CD4-positive, alpha-beta T cell (primary cell): ENCODE results near the gene FSCB. TPM values are rescaled to one million over a fixed set of nuclear protein-coding genes. Genes with fewer than 3 reads are reported as not detected.

ENCODE experiments used
- ATAC-seq: fragments of 200-7000 bp; cut with Tn5 transposase; one replicate; pipeline ENCODE4 v1.10.0; 2022; ENCODE audit warnings: mild to moderate bottlenecking; ENCODE audit not compliant: poor library complexity
- CTCF ChIA-PET: fragments of 350-600 bp; sonication (Branson Sonifier 250); formaldehyde crosslinking; loops from one replicate; lab custom pipeline; 2021; ENCODE audit warnings: antibody characterized with exemption, inconsistent platforms; lab: Charles Lee
- POLR2A ChIA-PET: fragments of 350-600 bp; sonication (Branson Sonifier 250); formaldehyde crosslinking; loops from one replicate; lab custom pipeline; 2021; ENCODE audit warnings: antibody characterized with exemption, inconsistent platforms; lab: Charles Lee
- DNase-seq, 14 experiments: peaks; one replicate each; pipeline ENCODE4 v3.0.0-alpha.2; 2013 to 2020; ENCODE audit warnings: mixed read lengths in 2 of 14
- H3K27ac ChIP-seq, 2 donors: one replicate each; pipeline versions ENCODE4 v1.5.1 to v1.7.0; 2013; ENCODE audit warnings: low read length in 2 of 2, low read depth in 1 of 2, mild to moderate bottlenecking in 1 of 2
- H3K27me3 ChIP-seq, 2 experiments: 1 replicate in 1 of 2; 2 replicates in 1 of 2; pipeline versions ENCODE4 v1.6.1 to v1.7.0; 2013; ENCODE audit warnings: low read length in 2 of 2, control low read depth in 1 of 2, mild to moderate bottlenecking in 1 of 2, moderate library complexity in 1 of 2; ENCODE audit not compliant: insufficient read depth in 2 of 2, control insufficient read depth in 1 of 2
- H3K36me3 ChIP-seq: one replicate; pipeline ENCODE4 v1.6.1; 2013; ENCODE audit warnings: low read length, control low read depth; ENCODE audit not compliant: insufficient read depth
- H3K4me1 ChIP-seq: one replicate; pipeline ENCODE4 v1.6.1; 2013; ENCODE audit warnings: low read length, control low read depth; ENCODE audit not compliant: insufficient read depth
- H3K4me3 ChIP-seq: one replicate; pipeline ENCODE4 v1.5.1; 2013; ENCODE audit warnings: mild to moderate bottlenecking, low read length, moderate library complexity
- H3K9me3 ChIP-seq, 2 experiments: 1 replicate in 1 of 2; 2 replicates in 1 of 2; pipeline versions ENCODE4 v1.6.1 to v1.7.0; 2013; ENCODE audit warnings: low read length in 2 of 2, mild to moderate bottlenecking in 2 of 2, control low read depth in 1 of 2, moderate library complexity in 1 of 2; ENCODE audit not compliant: control insufficient read depth in 1 of 2, insufficient read depth in 1 of 2
- H3K27ac Mint-ChIP-seq: one replicate; pipeline ENCODE4 v1.8.0; 2020; ENCODE audit warnings: mixed read lengths
- H3K27me3 Mint-ChIP-seq: one replicate; pipeline ENCODE4 v1.8.0; 2021; ENCODE audit warnings: mixed read lengths
- H3K36me3 Mint-ChIP-seq: one replicate; pipeline ENCODE4 v1.8.0; 2021; ENCODE audit warnings: low read depth, mixed read lengths
- H3K4me1 Mint-ChIP-seq: one replicate; pipeline ENCODE4 v1.8.0; 2021; ENCODE audit warnings: low read depth, mixed read lengths
- H3K4me3 Mint-ChIP-seq: one replicate; pipeline ENCODE4 v1.8.0; 2020; ENCODE audit warnings: mild to moderate bottlenecking, mixed read lengths
- H3K9me3 Mint-ChIP-seq: one replicate; pipeline ENCODE4 v1.8.0; 2020; ENCODE audit warnings: mixed read lengths
- CTCF ChIP-seq: fragments of 200-600 bp; IDR thresholded peaks from one replicate; pipeline ENCODE4 v1.8.0; 2022; ENCODE audit warnings: antibody characterized with exemption, mild to moderate bottlenecking
- intact Hi-C, 2 experiments: fragments of 100-400 bp; cut with DNase I in 1 of 2; cut with micrococcal nuclease in 1 of 2; formaldehyde crosslinking; loops; one replicate each; pipeline versions ENCODE4 v1.15.1 to v1.9.0; 2023 to 2025; cut with DNase I, micrococcal nuclease
- total RNA-seq, 174 experiments: library from RNA in 2 of 174; stranded (reverse) in 2 of 174; gene quantifications; one replicate each; pipeline ENCODE4 v1.2.3 and lab custom pipeline; 2021 to 2026

Gene FSCB
- total RNA-seq, 2 experiments from 2014 or later = not detected

DNA sequence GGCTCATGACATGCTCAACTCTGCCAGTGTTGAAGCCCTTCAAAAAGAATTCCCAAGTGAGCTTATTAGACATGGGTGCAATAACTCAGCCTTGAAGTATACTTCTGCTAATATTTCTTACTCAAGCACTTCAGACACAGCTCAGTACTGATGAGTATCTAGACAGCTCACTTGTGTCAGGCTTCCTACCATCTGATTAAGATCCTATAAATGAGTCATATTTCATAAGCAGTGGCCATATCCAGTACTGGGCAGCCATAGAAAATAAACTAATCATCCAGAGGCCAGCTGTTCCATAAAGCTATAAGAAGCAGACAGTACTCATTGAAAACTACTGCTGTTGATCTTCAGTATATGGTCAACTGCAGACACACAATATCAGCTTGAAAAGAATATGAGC is 12.9 kb downstream of the FSCB start:
- Mint-ChIP-seq H3K9me3 (peaks cover 10% of the 10 kb centered on the region), H3K4me3 (no peak overlapping the region), H3K27me3 (no peaks in the 10 kb centered on the region), H3K4me1 (no peaks in the 10 kb centered on the region), H3K27ac (no peak overlapping the region), H3K36me3 (no peaks in the 10 kb centered on the region)
- POLR2A ChIA-PET = no interaction called here
- H3K4me3 ChIP-seq = no peak overlapping the region
- CTCF ChIA-PET = no interaction called here
- H3K27ac ChIP-seq = no peak overlapping the region
- H3K4me1 ChIP-seq = no peaks in the 10 kb centered on the region
- DNase-seq (no peak), ATAC-seq (no peak)
- intact Hi-C loops = no loop called here
- no peaks in the 10 kb centered on the region for H3K36me3 ChIP-seq
- H3K27me3 ChIP-seq = no peaks in the 10 kb centered on the region
- H3K9me3 ChIP-seq = peaks cover 0 to 5% of the 10 kb centered on the region in 2 experiments
- no peak for TF ChIP-seq CTCF

DNA sequence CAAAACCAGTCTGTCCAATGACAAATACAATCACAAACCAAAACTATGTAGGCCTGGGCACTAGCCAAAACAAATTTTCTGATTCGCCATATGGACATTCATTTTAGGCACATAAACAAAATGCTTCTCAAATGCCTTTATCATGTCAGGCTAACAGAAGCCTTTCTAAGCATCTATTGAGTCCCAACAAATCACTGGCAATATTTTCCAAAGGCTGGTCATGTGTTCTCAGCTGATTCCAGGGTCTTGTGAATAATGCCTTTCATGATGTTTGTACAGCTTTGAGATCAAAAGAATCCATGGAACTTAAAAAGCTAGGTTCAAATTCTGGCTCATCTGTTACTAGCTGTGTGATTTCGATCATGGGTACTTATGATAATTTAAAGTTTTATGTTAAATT is 16.1 kb downstream of the FSCB start:
- ATAC-seq (no peak), DNase-seq (no peak)
- no peak overlapping the region for H3K27ac Mint-ChIP-seq
- H3K4me3 Mint-ChIP-seq = no peak overlapping the region
- H3K4me1 Mint-ChIP-seq = no peaks in the 10 kb centered on the region
- Histone ChIP-seq H3K27me3 (no peaks in the 10 kb centered on the region), H3K27ac (no peak overlapping the region), H3K36me3 (no peaks in the 10 kb centered on the region), H3K4me1 (no peaks in the 10 kb centered on the region), H3K9me3 (peaks cover 0 to 5% of the 10 kb centered on the region in 2 experiments), H3K4me3 (no peak overlapping the region)
- CTCF ChIA-PET = no interaction called here
- H3K9me3 Mint-ChIP-seq = peaks cover 5% of the 10 kb centered on the region
- no peaks in the 10 kb centered on the region for H3K36me3 Mint-ChIP-seq
- no peak for TF ChIP-seq CTCF
- intact Hi-C loops = no loop called here
- H3K27me3 Mint-ChIP-seq = no peaks in the 10 kb centered on the region
- POLR2A ChIA-PET = no interaction called here

DNA sequence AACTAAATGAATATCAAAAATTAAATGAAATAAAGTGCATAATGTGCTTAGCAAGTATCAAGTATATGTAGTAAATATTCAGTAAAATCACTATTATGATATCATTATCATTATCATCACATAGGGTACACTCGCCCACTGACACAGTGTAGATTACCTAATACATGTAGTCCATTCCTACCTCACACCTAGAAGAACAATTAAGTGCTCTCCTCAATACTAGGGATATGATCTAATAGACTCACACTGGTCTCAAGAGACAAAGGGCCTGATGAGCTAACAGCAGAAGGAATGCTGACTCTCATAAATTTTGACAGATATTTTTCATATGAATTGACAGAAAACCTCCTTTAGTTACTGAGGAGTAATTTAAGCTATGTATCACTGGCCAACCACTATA is 29.1 kb downstream of the FSCB start:
- Histone ChIP-seq H3K27ac (no peak overlapping the region), H3K36me3 (no peaks in the 10 kb centered on the region), H3K4me3 (no peak overlapping the region), H3K4me1 (no peaks in the 10 kb centered on the region), H3K9me3 (no peaks in the 10 kb centered on the region), H3K27me3 (no peaks in the 10 kb centered on the region)
- ChIA-PET CTCF (no interaction called here), POLR2A (no interaction called here)
- Mint-ChIP-seq H3K27ac (no peak overlapping the region), H3K36me3 (no peaks in the 10 kb centered on the region), H3K4me1 (no peaks in the 10 kb centered on the region), H3K4me3 (no peak overlapping the region), H3K27me3 (no peaks in the 10 kb centered on the region), H3K9me3 (peaks cover 15% of the 10 kb centered on the region)
- DNase-seq (no peak), ATAC-seq (no peak)
- no peak for TF ChIP-seq CTCF
- intact Hi-C loops = no loop called here
